ENCODE measurements around the gene ABCA9.
"Not testable (repeated sequence)": the region's sequence is repeated elsewhere in the genome, so short reads cannot be mapped to it uniquely, and the experiment has no call there.

ABCA9 gene

GRCh38 chr17:69060822-69061221, at the start of gene ABCA9:
ABCA9 (minus strand) TSS chr17:69060927; CDS start chr17:69051126, 9,801 bp downstream.
- peak; percentile 14 for DNase-seq

GRCh38 chr17:69105907-69106730, 45.4 kb upstream of the ABCA9 start:
- no peak for DNase-seq

GRCh38 chr17:69103557-69104233, 43.0 kb upstream of the ABCA9 start:
- no peak for DNase-seq

GRCh38 chr17:69098625-69099024, 37.9 kb upstream of the ABCA9 start:
- no peak for DNase-seq

- no peak for DNase-seq
Measured at GRCh38 chr17:69096541-69096940, 35.8 kb upstream of the ABCA9 start.

GRCh38 chr17:69093995-69094394, 33.3 kb upstream of the ABCA9 start:
- DNase-seq: no peak

- no peak for DNase-seq
Measured at GRCh38 chr17:69093279-69093789, 32.6 kb upstream of the ABCA9 start.

GRCh38 chr17:69090365-69090764, 29.6 kb upstream of the ABCA9 start:
- no peak for DNase-seq

- DNase-seq: no peak
Measured at GRCh38 chr17:69088643-69089200, 28.0 kb upstream of the ABCA9 start.

- no peak for DNase-seq
Measured at GRCh38 chr17:69086641-69087040, 25.9 kb upstream of the ABCA9 start.

- no peak for DNase-seq
Measured at GRCh38 chr17:69084911-69085310, 24.2 kb upstream of the ABCA9 start.

GRCh38 chr17:69082696-69083095, 22.0 kb upstream of the ABCA9 start:
- DNase-seq: no peak

- no peak for DNase-seq
Measured at GRCh38 chr17:69078864-69079263, 18.1 kb upstream of the ABCA9 start.

- no peak for DNase-seq
Measured at GRCh38 chr17:69075823-69076222, 15.1 kb upstream of the ABCA9 start.

- DNase-seq: not testable (repeated sequence)
Measured at GRCh38 chr17:69073392-69073791, 12.7 kb upstream of the ABCA9 start.

- DNase-seq: not testable (repeated sequence)
Measured at GRCh38 chr17:69072803-69073256, 12.1 kb upstream of the ABCA9 start.

GRCh38 chr17:69071233-69071586, 10.5 kb upstream of the ABCA9 start:
- DNase-seq: not testable (repeated sequence)

- not testable (repeated sequence) for DNase-seq
Measured at GRCh38 chr17:69070378-69071232, 9.9 kb upstream of the ABCA9 start.

GRCh38 chr17:69069226-69069750, 8.6 kb upstream of the ABCA9 start:
- DNase-seq: no peak

GRCh38 chr17:69067274-69068047, 6.7 kb upstream of the ABCA9 start:
- DNase-seq: no peak

GRCh38 chr17:69066482-69066881, 5.8 kb upstream of the ABCA9 start:
- no peak for DNase-seq

- DNase-seq: no peak
Measured at GRCh38 chr17:69065113-69065512, 4.4 kb upstream of the ABCA9 start.

All from amniotic stem cell (primary cell).